GM23338 (cell line): Measurements from ENCODE around the gene GNB3. TPM values are rescaled to one million over a fixed set of nuclear protein-coding genes. Genes with fewer than 3 reads are reported as not detected.
A peak's percentile ranks its signal among the peaks of the same experiment; 100 is the strongest.
"Not testable (repeated sequence)": the region's sequence is repeated elsewhere in the genome, so short reads cannot be mapped to it uniquely, and the experiment has no call there.

ENCODE experiments used
- ATAC-seq: fragments of 200-7000 bp; cut with Tn5 transposase; 3 replicates; pipeline ENCODE4 v1.9.1; 2020
- DNase-seq: peaks from one replicate; pipeline ENCODE4 v3.0.0-alpha.2; 2015; ENCODE audit warnings: low spot score
- H2AFZ ChIP-seq: fragments of 200-600 bp; sonication (generic); 2 replicates; pipeline ENCODE4 v1.8.0; 2016; ENCODE audit warnings: antibody characterized with exemption, mild to moderate bottlenecking, moderate library complexity
- H3F3A ChIP-seq: fragments of 200-600 bp; sonication (generic); replicated peaks from 2 replicates; pipeline ENCODE4 v1.8.0; 2017; ENCODE audit warnings: antibody characterized with exemption, mixed run types, low read depth
- H3K27ac ChIP-seq: fragments of 200-600 bp; sonication (generic); 2 replicates; pipeline ENCODE4 v1.6.1; 2016; ENCODE audit warnings: low read depth
- H3K27me3 ChIP-seq: fragments of 200-600 bp; sonication (generic); 2 replicates; pipeline ENCODE4 v1.8.0; 2016; ENCODE audit warnings: mild to moderate bottlenecking, mixed run types, moderate library complexity; ENCODE audit not compliant: insufficient read depth
- H3K36me3 ChIP-seq: fragments of 200-600 bp; sonication (generic); 2 replicates; pipeline ENCODE4 v1.8.0; 2016; ENCODE audit warnings: mild to moderate bottlenecking; ENCODE audit not compliant: insufficient read depth
- H3K4me1 ChIP-seq: fragments of 200-600 bp; sonication (generic); 2 replicates; pipeline ENCODE4 v1.8.0; 2016; ENCODE audit warnings: mild to moderate bottlenecking, moderate library complexity; ENCODE audit not compliant: insufficient read depth
- H3K4me2 ChIP-seq: fragments of 200-600 bp; sonication (generic); 2 replicates; pipeline ENCODE4 v1.7.1; 2017; ENCODE audit warnings: mixed run types
- H3K4me3 ChIP-seq: fragments of 200-600 bp; sonication (generic); 2 replicates; pipeline ENCODE4 v1.6.1; 2016; ENCODE audit warnings: mixed run types
- H3K79me2 ChIP-seq: fragments of 200-600 bp; sonication (generic); replicated peaks from 2 replicates; pipeline ENCODE4 v1.8.0; 2017; ENCODE audit warnings: mild to moderate bottlenecking; ENCODE audit not compliant: insufficient read depth
- H3K9me2 ChIP-seq: fragments of 200-600 bp; sonication (generic); 2 replicates; pipeline ENCODE4 v1.8.0; 2017; ENCODE audit not compliant: insufficient read depth
- H4K20me1 ChIP-seq: fragments of 200-600 bp; sonication (generic); replicated peaks from 2 replicates; pipeline ENCODE4 v1.8.0; 2017; ENCODE audit warnings: mild to moderate bottlenecking; ENCODE audit not compliant: insufficient read depth
- H3K27ac Mint-ChIP-seq: 2 replicates; pipeline ENCODE4 v1.8.0; 2020; ENCODE audit warnings: inconsistent platforms, mild to moderate bottlenecking, moderate library complexity, mixed read lengths
- H3K27me3 Mint-ChIP-seq: 3 replicates; pipeline ENCODE4 v1.8.0; 2022; ENCODE audit warnings: low read depth, mild to moderate bottlenecking, moderate library complexity, mixed read lengths, inconsistent platforms; ENCODE audit not compliant: insufficient read depth, poor library complexity
- H3K36me3 Mint-ChIP-seq: 3 replicates; pipeline ENCODE4 v1.8.0; 2021; ENCODE audit warnings: low read depth, mild to moderate bottlenecking, inconsistent platforms, moderate library complexity, mixed read lengths
- H3K4me1 Mint-ChIP-seq: 3 replicates; pipeline ENCODE4 v1.8.0; 2020; ENCODE audit warnings: mild to moderate bottlenecking, inconsistent platforms, mixed read lengths
- H3K4me3 Mint-ChIP-seq: 3 replicates; pipeline ENCODE4 v1.8.0; 2021; ENCODE audit warnings: moderate library complexity, mild to moderate bottlenecking, inconsistent platforms, mixed read lengths
- H3K9me3 Mint-ChIP-seq: 3 replicates; pipeline ENCODE4 v1.8.0; 2020; ENCODE audit warnings: moderate library complexity, mild to moderate bottlenecking, inconsistent platforms, mixed read lengths
- CREB1 ChIP-seq: fragments of 250-450 bp; sonication (Bioruptor Pico); IDR thresholded peaks from 2 replicates; pipeline ENCODE4 v1.5.0; 2020; ENCODE audit warnings: low read depth, mild to moderate bottlenecking, moderate library complexity
- CTCF ChIP-seq, 2 experiments: fragments of 200-600 bp in 1 of 2; sonication (generic) in 1 of 2; conservative IDR thresholded peaks; 2 replicates each; pipeline versions ENCODE4 v1.5.1 to v1.6.1; 2016 to 2017; ENCODE audit warnings: antibody characterized with exemption in 2 of 2, low read depth in 2 of 2, mild to moderate bottlenecking in 2 of 2, moderate library complexity in 1 of 2
- ETS1 ChIP-seq: IDR thresholded peaks from 2 replicates; pipeline ENCODE4 v1.6.1; 2016; ENCODE audit warnings: antibody characterized with exemption
- EZH2 ChIP-seq: fragments of 200-600 bp; sonication (generic); IDR thresholded peaks from one replicate; pipeline ENCODE4 v1.8.0; 2017; ENCODE audit warnings: antibody characterized with exemption, mild to moderate bottlenecking, low read depth; ENCODE audit not compliant: unreplicated experiment
- EZH2phosphoT487 ChIP-seq: fragments of 200-600 bp; sonication (generic); IDR thresholded peaks from one replicate; pipeline ENCODE4 v1.8.1; 2018; ENCODE audit warnings: antibody characterized with exemption; ENCODE audit not compliant: unreplicated experiment
- JUNB ChIP-seq: IDR thresholded peaks from one replicate; pipeline ENCODE4 v1.6.1; 2016; ENCODE audit warnings: antibody characterized with exemption; ENCODE audit not compliant: unreplicated experiment
- NANOG ChIP-seq: IDR thresholded peaks from 2 replicates; pipeline ENCODE4 v1.6.1; 2016; ENCODE audit warnings: antibody characterized with exemption, borderline replicate concordance
- POLR2AphosphoS5 ChIP-seq: IDR thresholded peaks from 2 replicates; pipeline ENCODE4 v1.6.1; 2016; ENCODE audit warnings: antibody characterized with exemption, low read depth
- ZNF114 ChIP-seq: fragments of 250-450 bp; sonication (Bioruptor Pico); IDR thresholded peaks from 2 replicates; pipeline ENCODE4 v1.5.0; 2020; ENCODE audit warnings: mild to moderate bottlenecking, moderate library complexity
- ZNF331 ChIP-seq: fragments of 250-450 bp; sonication (Bioruptor Pico); IDR thresholded peaks from 2 replicates; pipeline ENCODE4 v1.5.0; 2020; ENCODE audit warnings: low read depth, mild to moderate bottlenecking, moderate library complexity
- ZNF462 ChIP-seq: fragments of 250-450 bp; sonication (Bioruptor Pico); IDR thresholded peaks from 2 replicates; pipeline ENCODE4 v1.5.0; 2020; ENCODE audit warnings: mild to moderate bottlenecking, moderate library complexity
- polyA plus RNA-seq: library from polyadenylated mRNA; unstranded; fragments of >200 nt; fragmentation: Nextera tagmentation; extraction: Ambion mirVana; gene quantifications from 2 replicates; pipeline ENCODE4 v1.2.1, GENCODE V29; 2016
- total RNA-seq: library from RNA; depleted of rRNA; stranded (reverse); fragments of >200 nt; shearing (Covaris generic); gene quantifications from 2 replicates; pipeline ENCODE4 v1.2.3, GENCODE V29; 2014

GNB3 gene
- total and polyA plus RNA-seq, 2 experiments from 2014 or later = 5.4 to 8.2 TPM

GRCh38 chr12:6886206-6886999 lies 45.7 kb downstream of the GNB3 start:
- not testable (repeated sequence) for H3K9me3 Mint-ChIP-seq, H3K36me3 Mint-ChIP-seq

GRCh38 chr12:6887460-6887859 lies 46.7 kb downstream of the GNB3 start:
- Histone ChIP-seq H3F3A (peaks cover 37% of the 10 kb centered on the region), H3K27ac (peak overlapping the region; percentile 98), H3K27me3 (no peaks in the 10 kb centered on the region), H2AFZ (no peak overlapping the region), H3K4me1 (peaks cover 45% of the 10 kb centered on the region), H3K9me2 (no peaks in the 10 kb centered on the region), H3K4me2 (0 out of 2 replicates have a peak overlapping the region, but pooled peaks have one; percentile 15), H3K4me3 (no peak overlapping the region), H3K36me3 (no peaks in the 10 kb centered on the region), H3K79me2 (no peaks in the 10 kb centered on the region), H4K20me1 (no peaks in the 10 kb centered on the region)
- no peak overlapping the region for H3K27ac Mint-ChIP-seq
- H3K4me1 Mint-ChIP-seq = peaks cover 33% of the 10 kb centered on the region
- ATAC-seq = no peak
- no peaks in the 10 kb centered on the region; the same call in 1 of the 3 replicates for H3K9me3 Mint-ChIP-seq
- 0 out of 3 replicates have a peak, but pooled peaks cover 4% of the 10 kb centered on the region for H3K36me3 Mint-ChIP-seq
- no peak for DNase-seq
- H3K4me3 Mint-ChIP-seq = no peak overlapping the region
- peaks cover 18% of the 10 kb centered on the region for H3K27me3 Mint-ChIP-seq
- TF ChIP-seq CREB1 (CRISPR knock-in tag) = no peak
- TF ChIP-seq EZH2 = no peak
- TF ChIP-seq ETS1 = no peak
- no peak for TF ChIP-seq POLR2AphosphoS5
- TF ChIP-seq ZNF331 (CRISPR knock-in tag) = no peak
- no peak for TF ChIP-seq CTCF (conservative IDR thresholded peaks at IDR 0.05; ENCODE audit: low read depth in 2 of 2)
- TF ChIP-seq ZNF114 = no peak
- no peak for TF ChIP-seq JUNB
- no peak for TF ChIP-seq ZNF462
- no peak for TF ChIP-seq NANOG
- no peak for TF ChIP-seq EZH2phosphoT487

More at GRCh38 chr12:6886206-6886999, 45.7 kb downstream of the GNB3 start:
- Histone ChIP-seq H3K27ac (peak overlapping the region; percentile 98), H3F3A (peaks cover 27% of the 10 kb centered on the region), H3K4me1 (peaks cover 45% of the 10 kb centered on the region), H3K4me2 (peak overlapping the region; percentile 15)
- not testable (repeated sequence) for H3K9me2 ChIP-seq, H3K36me3 ChIP-seq, H3K79me2 ChIP-seq, H2AFZ ChIP-seq, ATAC-seq, H4K20me1 ChIP-seq, H3K27me3 ChIP-seq, H3K4me3 ChIP-seq
- H3K4me3 Mint-ChIP-seq = peak overlapping the region; percentile 48; the same call in 1 of the 3 replicates
- DNase-seq = peak; percentile 25
- H3K4me1 Mint-ChIP-seq = peaks cover 30% of the 10 kb centered on the region
- H3K27ac Mint-ChIP-seq = peak overlapping the region; percentile 70; the same call in 1 of the 2 replicates
- H3K27me3 Mint-ChIP-seq = peaks cover 16% of the 10 kb centered on the region
